ENCODE results near the gene OAF. TPM values are rescaled to one million over a fixed set of nuclear protein-coding genes. Genes with fewer than 3 reads are reported as not detected.

The OAF gene
- total and polyA plus RNA-seq, 3 experiments from 2014 or later = 2.6 to 3.4 (median 3.0) TPM

DNA sequence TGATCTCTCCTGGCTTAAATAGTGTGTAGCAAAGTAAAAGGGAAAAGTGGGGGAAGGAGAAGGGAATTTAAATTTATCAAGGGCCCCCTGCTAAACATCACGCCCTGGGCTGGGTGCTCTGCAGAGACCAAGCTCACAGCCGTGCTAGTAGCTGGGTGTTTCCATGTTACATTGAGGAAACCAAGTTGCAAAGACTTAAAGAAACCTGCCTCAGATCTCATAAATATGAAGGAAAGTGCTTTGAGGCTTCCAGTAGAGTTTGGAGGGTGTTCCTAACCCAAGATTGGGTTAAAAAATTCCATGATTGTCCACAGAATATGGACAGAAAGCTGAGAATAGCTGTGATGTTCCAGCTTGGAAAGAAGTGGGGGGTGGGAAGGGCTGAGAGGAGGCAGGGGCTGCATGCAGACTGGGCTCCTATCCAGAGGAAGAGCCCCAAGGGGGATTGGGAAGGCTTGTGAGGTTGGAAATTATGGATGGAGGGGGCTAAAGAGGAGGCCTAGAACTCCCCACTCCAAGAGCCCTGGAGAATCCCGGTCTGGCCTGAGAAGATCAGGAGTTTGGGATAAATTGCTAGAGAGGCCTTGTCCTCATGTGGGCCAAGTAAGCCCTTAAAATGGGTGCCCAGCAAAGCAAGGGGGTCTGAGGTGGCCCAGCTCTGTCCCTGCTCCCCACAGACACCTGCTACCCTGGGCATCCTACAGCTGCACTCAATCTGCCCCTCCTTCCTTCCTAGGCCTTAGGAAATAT lies 25.0 kb upstream of the OAF start:
- CTCF ChIA-PET = no interaction called here
- H3K36me3 Mint-ChIP-seq = no peaks in the 10 kb centered on the region

DNA sequence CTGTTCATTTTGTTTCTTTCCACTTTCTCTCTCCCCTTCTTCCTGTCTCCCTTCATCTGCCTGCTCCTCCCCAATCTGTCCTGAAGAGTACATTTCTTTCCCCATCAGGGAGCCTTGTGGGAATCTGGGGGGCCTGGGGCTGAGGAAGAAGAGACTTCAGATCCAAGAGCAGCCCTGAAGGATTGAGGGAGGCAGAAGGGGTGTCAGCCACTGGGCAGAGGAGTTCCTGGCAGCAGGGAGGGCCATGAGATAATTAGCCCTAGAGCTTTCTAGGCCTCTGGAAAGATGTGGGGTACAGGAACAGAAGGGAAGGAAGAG lies 24.4 kb upstream of the OAF start:
- H3K27me3 ChIP-seq (ENCODE audit: insufficient read depth, low read length, poor library complexity, severe bottlenecking) = no peaks in the 10 kb centered on the region
- H3K9me3 ChIP-seq (ENCODE audit: low read length) = no peaks in the 10 kb centered on the region
- peak overlapping the region in 1 of 7 donors; percentile 4 for H3K4me3 Mint-ChIP-seq
- H3K27ac ChIP-seq (ENCODE audit: low read depth, low read length) = no peak overlapping the region
- H3K4me1 ChIP-seq (ENCODE audit: insufficient read depth, low read length) = no peaks in the 10 kb centered on the region
- no peak overlapping the region for H3K27ac Mint-ChIP-seq
- no peak overlapping the region for H3K4me3 ChIP-seq (ENCODE audit: low read length)
- H3K4me1 Mint-ChIP-seq = no peaks in the 10 kb centered on the region
- no peaks in the 10 kb centered on the region for H3K36me3 Mint-ChIP-seq
- H3K9me3 Mint-ChIP-seq = no peaks in the 10 kb centered on the region
- ChIA-PET POLR2A (no interaction called here), CTCF (no interaction called here)
- no peaks in the 10 kb centered on the region for H3K36me3 ChIP-seq (ENCODE audit: insufficient read depth, low read length)
- no peak for DNase-seq
- H3K27me3 Mint-ChIP-seq = peaks cover 12 to 30% of the 10 kb centered on the region in 2 donors

More for the DNA sequence above, 25.0 kb upstream of the OAF start:
- Mint-ChIP-seq H3K4me3 (peak overlapping the region in 1 of 7 donors; percentile 4), H3K27me3 (peaks cover 12 to 29% of the 10 kb centered on the region in 2 donors), H3K9me3 (no peaks in the 10 kb centered on the region), H3K27ac (no peak overlapping the region), H3K4me1 (no peaks in the 10 kb centered on the region)
- H3K4me1 ChIP-seq (ENCODE audit: insufficient read depth, low read length) = no peaks in the 10 kb centered on the region
- no peaks in the 10 kb centered on the region for H3K36me3 ChIP-seq (ENCODE audit: insufficient read depth, low read length)
- no peak overlapping the region for H3K4me3 ChIP-seq (ENCODE audit: low read length)
- H3K27me3 ChIP-seq (ENCODE audit: insufficient read depth, low read length, poor library complexity, severe bottlenecking) = no peaks in the 10 kb centered on the region
- H3K27ac ChIP-seq (ENCODE audit: low read depth, low read length) = no peak overlapping the region
- POLR2A ChIA-PET = no interaction called here
- no peaks in the 10 kb centered on the region for H3K9me3 ChIP-seq (ENCODE audit: low read length)
- DNase-seq = no peak

DNA sequence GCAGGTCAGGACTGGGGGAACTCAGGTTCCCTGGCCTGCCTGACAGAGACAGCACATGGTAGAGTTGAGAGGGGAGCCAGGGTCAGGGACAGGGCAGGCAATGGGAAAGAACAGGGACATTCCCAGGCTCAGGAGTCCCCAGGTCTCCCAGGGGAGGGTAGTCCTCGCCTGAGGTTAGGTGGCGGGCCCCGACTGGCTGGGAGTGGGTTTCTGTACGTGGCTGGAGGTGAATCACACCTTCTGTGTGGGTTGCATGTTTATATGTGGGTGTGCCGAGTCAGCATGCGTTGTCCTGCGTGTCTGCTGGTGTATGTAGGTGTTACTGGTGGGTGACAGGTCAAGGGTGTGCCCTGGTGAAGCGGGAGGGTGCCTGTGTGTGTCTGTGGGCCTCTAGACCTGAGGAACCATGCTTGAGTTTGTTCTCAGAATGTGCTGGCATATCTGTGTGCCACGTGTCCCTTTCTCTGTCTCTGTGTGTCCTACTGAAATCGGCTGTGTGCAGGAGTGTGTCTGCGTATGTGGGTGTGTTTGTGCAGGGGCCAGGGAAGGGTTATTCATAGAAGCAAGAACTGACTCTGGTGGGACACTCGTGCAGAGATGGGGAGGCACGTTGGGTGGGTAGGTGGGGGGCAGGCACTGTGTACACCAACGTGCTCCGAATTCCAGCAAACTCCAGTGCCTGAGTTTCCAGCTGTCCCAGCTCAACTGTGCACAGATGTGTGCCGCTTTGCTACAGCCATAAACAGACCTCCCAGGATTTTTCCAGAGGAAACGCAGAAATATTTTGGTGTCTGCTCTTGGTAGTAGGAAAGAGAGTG lies 23.8 kb upstream of the OAF start:
- no peak overlapping the region for H3K4me3 ChIP-seq (ENCODE audit: low read length)
- H3K9me3 ChIP-seq (ENCODE audit: low read length) = no peaks in the 10 kb centered on the region
- H3K4me1 ChIP-seq (ENCODE audit: insufficient read depth, low read length) = no peaks in the 10 kb centered on the region
- H3K4me1 Mint-ChIP-seq = no peaks in the 10 kb centered on the region
- no peaks in the 10 kb centered on the region for H3K36me3 Mint-ChIP-seq
- no peak for DNase-seq
- no peaks in the 10 kb centered on the region for H3K27me3 ChIP-seq (ENCODE audit: insufficient read depth, low read length, poor library complexity, severe bottlenecking)
- no peak overlapping the region for H3K27ac ChIP-seq (ENCODE audit: low read depth, low read length)
- POLR2A ChIA-PET = no interaction called here
- peak overlapping the region in 1 of 8 donors; percentile 22 for H3K27ac Mint-ChIP-seq
- H3K27me3 Mint-ChIP-seq = peaks cover 10 to 33% of the 10 kb centered on the region in 2 donors
- CTCF ChIA-PET = no interaction called here
- no peaks in the 10 kb centered on the region for H3K36me3 ChIP-seq (ENCODE audit: insufficient read depth, low read length)
- no peak overlapping the region for H3K4me3 Mint-ChIP-seq
- no peaks in the 10 kb centered on the region for H3K9me3 Mint-ChIP-seq

DNA sequence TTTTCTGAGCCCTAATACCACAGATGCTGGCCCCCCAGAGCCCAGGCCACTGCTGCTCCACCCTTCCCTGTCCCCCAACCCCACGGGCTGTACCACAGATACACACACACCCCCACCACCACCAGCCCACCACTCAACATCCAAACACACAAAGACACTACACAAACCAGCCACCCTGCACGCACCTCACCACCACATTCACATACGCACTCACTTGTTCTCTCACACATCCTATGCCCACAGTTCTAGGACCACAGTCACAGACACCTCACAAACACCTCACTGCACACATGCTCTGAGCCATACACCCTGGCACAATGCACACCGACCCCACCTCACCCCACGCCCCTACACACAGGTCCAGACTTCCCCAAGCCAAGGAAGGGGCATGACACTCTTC lies 22.5 kb upstream of the OAF start:
- H3K36me3 Mint-ChIP-seq = no peaks in the 10 kb centered on the region
- no peak overlapping the region for H3K4me3 Mint-ChIP-seq
- POLR2A ChIA-PET = no interaction called here
- Histone ChIP-seq H3K36me3 (ENCODE audit: insufficient read depth, low read length) (no peaks in the 10 kb centered on the region), H3K27me3 (ENCODE audit: insufficient read depth, low read length, poor library complexity, severe bottlenecking) (no peaks in the 10 kb centered on the region), H3K4me3 (ENCODE audit: low read length) (no peak overlapping the region), H3K9me3 (ENCODE audit: low read length) (no peaks in the 10 kb centered on the region), H3K4me1 (ENCODE audit: insufficient read depth, low read length) (no peaks in the 10 kb centered on the region), H3K27ac (ENCODE audit: low read depth, low read length) (no peak overlapping the region)
- H3K27ac Mint-ChIP-seq = no peak overlapping the region
- H3K9me3 Mint-ChIP-seq = no peaks in the 10 kb centered on the region
- peaks cover 10 to 33% of the 10 kb centered on the region in 2 donors for H3K27me3 Mint-ChIP-seq
- no peaks in the 10 kb centered on the region for H3K4me1 Mint-ChIP-seq
- CTCF ChIA-PET = no interaction called here
- no peak for DNase-seq

DNA sequence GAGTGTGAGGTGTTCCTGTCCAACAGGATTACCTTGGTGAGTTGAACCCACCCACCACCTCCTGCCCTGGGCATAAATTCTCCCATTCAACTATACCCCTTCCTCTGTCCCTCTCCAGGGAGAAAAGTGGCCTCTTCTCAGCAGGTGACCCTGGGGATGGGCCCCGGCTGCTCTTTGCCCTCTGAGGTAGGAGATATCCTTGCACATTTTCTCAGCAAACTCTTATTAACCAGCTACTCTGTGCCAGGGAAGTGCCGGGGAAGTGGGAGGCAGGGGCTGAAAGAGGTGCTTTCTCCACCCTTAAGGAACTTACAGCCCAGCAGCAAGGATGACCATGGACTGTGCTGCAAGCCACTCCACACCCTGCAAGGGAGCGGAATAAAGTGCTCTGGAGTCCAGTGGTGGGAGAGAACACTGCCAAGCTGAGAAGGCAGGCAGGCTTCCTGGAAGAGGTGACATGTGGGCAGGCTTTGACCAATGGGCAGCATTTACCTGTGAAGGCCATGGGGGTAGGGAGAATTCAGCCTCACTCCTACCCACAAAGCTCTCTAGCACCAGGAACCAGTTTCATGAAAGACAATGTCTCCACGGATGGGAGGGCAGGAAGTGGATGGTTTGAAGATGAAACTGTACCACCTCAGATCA lies 21.9 kb upstream of the OAF start:
- H3K36me3 Mint-ChIP-seq = no peaks in the 10 kb centered on the region
- H3K9me3 Mint-ChIP-seq = no peaks in the 10 kb centered on the region
- H3K27ac Mint-ChIP-seq = no peak overlapping the region
- H3K4me3 Mint-ChIP-seq = no peak overlapping the region
- CTCF ChIA-PET = no interaction called here
- POLR2A ChIA-PET = no interaction called here
- H3K4me3 ChIP-seq (ENCODE audit: low read length) = no peak overlapping the region
- no peaks in the 10 kb centered on the region for H3K9me3 ChIP-seq (ENCODE audit: low read length)
- H3K27me3 ChIP-seq (ENCODE audit: insufficient read depth, low read length, poor library complexity, severe bottlenecking) = no peaks in the 10 kb centered on the region
- H3K27me3 Mint-ChIP-seq = peaks cover 13 to 28% of the 10 kb centered on the region in 2 donors
- H3K4me1 Mint-ChIP-seq = no peaks in the 10 kb centered on the region
- H3K36me3 ChIP-seq (ENCODE audit: insufficient read depth, low read length) = no peaks in the 10 kb centered on the region
- no peak for DNase-seq
- H3K27ac ChIP-seq (ENCODE audit: low read depth, low read length) = no peak overlapping the region
- no peaks in the 10 kb centered on the region for H3K4me1 ChIP-seq (ENCODE audit: insufficient read depth, low read length)

DNA sequence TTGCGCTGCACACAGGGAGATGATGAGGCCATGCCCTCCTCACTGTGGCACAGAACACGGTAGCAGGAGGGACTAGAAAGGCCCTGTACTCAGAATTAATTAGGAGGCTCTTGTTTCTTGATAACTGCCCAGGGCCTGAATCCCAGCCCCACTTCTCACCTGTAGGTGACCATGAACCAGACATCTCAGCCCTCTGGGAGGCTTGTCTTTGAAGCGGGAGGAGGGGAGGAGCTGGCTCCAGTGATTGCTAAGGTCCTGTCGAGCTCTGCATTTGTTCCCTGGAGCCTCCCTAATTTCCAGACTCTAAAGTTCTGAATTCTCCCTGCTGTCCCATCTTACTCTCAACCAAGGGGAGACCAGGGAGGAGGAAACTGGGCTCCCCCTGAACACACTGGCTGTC lies 19.8 kb upstream of the OAF start:
- H3K27me3 ChIP-seq (ENCODE audit: insufficient read depth, low read length, poor library complexity, severe bottlenecking) = no peaks in the 10 kb centered on the region
- no peak overlapping the region for H3K4me3 ChIP-seq (ENCODE audit: low read length)
- DNase-seq = no peak
- POLR2A ChIA-PET = no interaction called here
- no peak overlapping the region for H3K27ac Mint-ChIP-seq
- no peaks in the 10 kb centered on the region for H3K4me1 Mint-ChIP-seq
- H3K9me3 ChIP-seq (ENCODE audit: low read length) = no peaks in the 10 kb centered on the region
- H3K36me3 ChIP-seq (ENCODE audit: insufficient read depth, low read length) = no peaks in the 10 kb centered on the region
- H3K9me3 Mint-ChIP-seq = no peaks in the 10 kb centered on the region
- peaks cover 14 to 18% of the 10 kb centered on the region in 2 donors for H3K27me3 Mint-ChIP-seq
- CTCF ChIA-PET = no interaction called here
- no peaks in the 10 kb centered on the region for H3K36me3 Mint-ChIP-seq
- no peaks in the 10 kb centered on the region for H3K4me1 ChIP-seq (ENCODE audit: insufficient read depth, low read length)
- no peak overlapping the region for H3K4me3 Mint-ChIP-seq
- H3K27ac ChIP-seq (ENCODE audit: low read depth, low read length) = no peak overlapping the region

DNA sequence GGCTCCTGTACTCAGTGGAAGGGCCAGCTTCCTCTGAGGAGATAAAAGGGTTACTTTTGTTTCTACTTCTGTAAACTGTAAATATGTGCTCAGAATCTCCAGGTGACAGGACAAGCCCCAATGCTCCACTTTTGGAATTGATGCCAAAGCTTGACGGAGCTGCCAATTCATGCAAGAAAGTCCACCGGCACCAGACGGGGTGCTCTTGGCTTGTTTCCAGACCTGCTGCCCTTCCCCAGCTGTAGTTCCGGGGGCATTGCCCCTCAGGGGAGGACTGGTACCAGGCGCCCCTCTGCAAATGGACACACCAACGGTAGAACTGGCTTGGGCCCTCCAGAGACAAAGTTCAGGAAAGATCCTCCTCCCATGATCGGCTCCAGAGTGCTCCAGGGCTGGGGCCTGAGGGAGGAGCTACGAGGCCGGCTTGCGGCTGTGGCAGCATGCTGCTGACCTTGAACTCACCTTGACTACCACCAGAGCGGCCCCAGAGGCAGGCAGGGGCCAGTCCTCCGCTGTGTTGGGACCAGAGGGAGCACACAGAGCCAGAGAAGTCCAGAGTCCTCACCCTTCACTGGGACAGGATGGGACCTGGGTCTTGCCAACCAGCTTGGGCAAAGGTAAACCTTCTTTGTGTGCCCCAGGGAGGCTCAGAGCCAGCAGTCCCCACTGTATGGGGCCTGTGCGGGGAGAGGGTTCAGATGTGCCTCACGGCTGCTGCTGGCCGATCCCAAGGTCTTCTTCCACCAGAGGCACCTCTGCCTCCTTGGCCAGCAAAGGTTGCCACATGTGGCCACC lies 17.8 kb upstream of the OAF start:
- Histone ChIP-seq H3K4me1 (ENCODE audit: insufficient read depth, low read length) (no peaks in the 10 kb centered on the region), H3K36me3 (ENCODE audit: insufficient read depth, low read length) (no peaks in the 10 kb centered on the region), H3K4me3 (ENCODE audit: low read length) (no peak overlapping the region), H3K27ac (ENCODE audit: low read depth, low read length) (no peak overlapping the region), H3K9me3 (ENCODE audit: low read length) (no peaks in the 10 kb centered on the region), H3K27me3 (ENCODE audit: insufficient read depth, low read length, poor library complexity, severe bottlenecking) (no peaks in the 10 kb centered on the region)
- Mint-ChIP-seq H3K36me3 (no peaks in the 10 kb centered on the region), H3K27ac (no peak overlapping the region), H3K4me1 (no peaks in the 10 kb centered on the region), H3K27me3 (peaks cover 6 to 7% of the 10 kb centered on the region in 2 donors), H3K9me3 (no peaks in the 10 kb centered on the region), H3K4me3 (no peak overlapping the region)
- no peak for DNase-seq
- CTCF ChIA-PET = no interaction called here
- POLR2A ChIA-PET = interaction anchor here (0.6 kb wide), 1 partner anchor 40 kb away, joined by 3 read pairs; no protein-coding TSS in a partner anchor

DNA sequence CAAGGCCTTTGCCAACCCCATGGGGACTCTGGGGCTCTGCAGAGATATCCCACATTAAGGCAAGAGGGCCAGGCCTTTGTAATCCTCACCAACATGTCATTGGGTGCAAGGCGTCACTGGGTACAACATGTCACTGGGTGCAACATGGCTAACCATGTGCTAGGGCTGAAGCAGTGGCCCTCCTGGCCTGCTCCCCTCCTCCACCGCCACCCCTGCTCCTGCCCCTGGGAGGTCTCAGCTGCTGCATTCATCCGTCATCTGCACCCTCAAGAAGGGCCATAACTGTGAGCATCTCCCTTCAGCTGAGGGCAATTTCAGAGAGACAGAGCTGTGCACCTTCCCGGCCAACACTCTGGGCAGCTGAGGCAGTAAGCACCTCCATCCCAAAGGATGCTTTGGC lies 16.7 kb upstream of the OAF start:
- H3K4me1 ChIP-seq (ENCODE audit: insufficient read depth, low read length) = no peaks in the 10 kb centered on the region
- no peaks in the 10 kb centered on the region for H3K36me3 ChIP-seq (ENCODE audit: insufficient read depth, low read length)
- ChIA-PET POLR2A (no interaction called here), CTCF (no interaction called here)
- no peaks in the 10 kb centered on the region for H3K27me3 ChIP-seq (ENCODE audit: insufficient read depth, low read length, poor library complexity, severe bottlenecking)
- DNase-seq = no peak
- Mint-ChIP-seq H3K4me1 (no peaks in the 10 kb centered on the region), H3K27me3 (peaks cover 6 to 13% of the 10 kb centered on the region in 2 donors), H3K36me3 (no peaks in the 10 kb centered on the region), H3K27ac (no peak overlapping the region), H3K9me3 (no peaks in the 10 kb centered on the region), H3K4me3 (no peak overlapping the region)
- H3K9me3 ChIP-seq (ENCODE audit: low read length) = no peaks in the 10 kb centered on the region
- H3K4me3 ChIP-seq (ENCODE audit: low read length) = no peak overlapping the region
- no peak overlapping the region for H3K27ac ChIP-seq (ENCODE audit: low read depth, low read length)
